ENCODE measurements around the gene TPBGL.

DNA sequence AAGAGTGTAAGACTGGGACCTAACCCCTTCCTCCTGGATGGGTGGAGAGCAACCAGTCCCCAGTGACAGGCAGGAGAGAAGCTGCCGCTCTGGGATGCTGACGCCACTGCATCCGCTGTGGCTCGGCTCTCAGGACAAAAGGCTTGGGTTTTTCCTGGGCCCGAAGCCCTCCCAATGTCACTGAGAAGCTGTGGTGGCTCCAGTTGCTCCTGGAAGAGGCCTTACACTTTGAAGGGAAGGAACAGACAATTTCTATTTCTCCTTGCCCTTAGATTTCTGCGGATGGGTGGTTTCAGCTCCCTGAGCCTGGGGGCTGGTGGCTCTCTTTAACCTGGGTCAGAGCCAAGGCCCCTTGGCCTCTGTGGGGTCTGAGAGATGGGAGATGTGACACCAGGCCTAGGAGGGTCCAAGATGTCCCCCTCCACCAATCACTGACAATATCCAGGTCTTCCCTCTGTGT lies 21.4 kb downstream of the TPBGL start:
- TF ChIP-seq POLR2A (IDR thresholded peaks at IDR 0.05): no peak
- TF ChIP-seq, protein P1, sequence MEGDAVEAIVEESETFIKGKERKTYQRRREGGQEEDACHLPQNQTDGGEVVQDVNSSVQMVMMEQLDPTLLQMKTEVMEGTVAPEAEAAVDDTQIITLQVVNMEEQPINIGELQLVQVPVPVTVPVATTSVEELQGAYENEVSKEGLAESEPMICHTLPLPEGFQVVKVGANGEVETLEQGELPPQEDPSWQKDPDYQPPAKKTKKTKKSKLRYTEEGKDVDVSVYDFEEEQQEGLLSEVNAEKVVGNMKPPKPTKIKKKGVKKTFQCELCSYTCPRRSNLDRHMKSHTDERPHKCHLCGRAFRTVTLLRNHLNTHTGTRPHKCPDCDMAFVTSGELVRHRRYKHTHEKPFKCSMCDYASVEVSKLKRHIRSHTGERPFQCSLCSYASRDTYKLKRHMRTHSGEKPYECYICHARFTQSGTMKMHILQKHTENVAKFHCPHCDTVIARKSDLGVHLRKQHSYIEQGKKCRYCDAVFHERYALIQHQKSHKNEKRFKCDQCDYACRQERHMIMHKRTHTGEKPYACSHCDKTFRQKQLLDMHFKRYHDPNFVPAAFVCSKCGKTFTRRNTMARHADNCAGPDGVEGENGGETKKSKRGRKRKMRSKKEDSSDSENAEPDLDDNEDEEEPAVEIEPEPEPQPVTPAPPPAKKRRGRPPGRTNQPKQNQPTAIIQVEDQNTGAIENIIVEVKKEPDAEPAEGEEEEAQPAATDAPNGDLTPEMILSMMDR (IDR thresholded peaks at IDR 0.05 in 4 of 5, conservative IDR thresholded peaks at IDR 0.05 in 1 of 5): no peak
